ENCODE data around the gene HS3ST3B1. TPM values are rescaled to one million over a fixed set of nuclear protein-coding genes. Genes with fewer than 3 reads are reported as not detected.

The HS3ST3B1 gene
- total and polyA plus RNA-seq, 2 experiments from 2014 or later = 8.1 to 17.7 TPM

GRCh38 chr17:14321980-14322776 is 21.3 kb downstream of the HS3ST3B1 start:
- Mint-ChIP-seq H3K27me3 (ENCODE audit: insufficient read depth, low read depth, poor library complexity) (peaks cover 12% of the 10 kb centered on the region), H3K9me3 (no peaks in the 10 kb centered on the region; the same call in 2 of the 3 replicates), H3K36me3 (ENCODE audit: low read depth) (no peaks in the 10 kb centered on the region), H3K27ac (no peak overlapping the region), H3K4me3 (no peak overlapping the region), H3K4me1 (peaks cover 62% of the 10 kb centered on the region)
- Histone ChIP-seq H3K27ac (ENCODE audit: low read depth) (no peak overlapping the region), H2AFZ (no peak overlapping the region), H3K79me2 (replicated peaks; ENCODE audit: insufficient read depth) (peaks cover 70% of the 10 kb centered on the region), H3K27me3 (ENCODE audit: insufficient read depth) (peaks cover 22% of the 10 kb centered on the region; the same call in 1 of the 2 replicates), H3K4me2 (no peak overlapping the region), H3F3A (replicated peaks; ENCODE audit: low read depth) (no peaks in the 10 kb centered on the region), H4K20me1 (replicated peaks; ENCODE audit: insufficient read depth) (no peaks in the 10 kb centered on the region; the same call in 1 of the 2 replicates), H3K36me3 (ENCODE audit: insufficient read depth) (no peaks in the 10 kb centered on the region), H3K9me2 (ENCODE audit: insufficient read depth) (no peaks in the 10 kb centered on the region), H3K4me1 (ENCODE audit: insufficient read depth) (peaks cover 58% of the 10 kb centered on the region), H3K4me3 (no peak overlapping the region)
- ATAC-seq = no peak
- DNase-seq (ENCODE audit: low spot score) = no peak
- no peak for TF ChIP-seq POLR2AphosphoS5 (IDR thresholded peaks at IDR 0.05; ENCODE audit: low read depth)
- TF ChIP-seq NANOG (IDR thresholded peaks at IDR 0.05; ENCODE audit: borderline replicate concordance) = no peak
- TF ChIP-seq REST (IDR thresholded peaks at IDR 0.05; ENCODE audit: unreplicated experiment) = no peak
- no peak for TF ChIP-seq ETS1 (IDR thresholded peaks at IDR 0.05)
- no peak for TF ChIP-seq EZH2 (IDR thresholded peaks at IDR 0.05; ENCODE audit: low read depth, unreplicated experiment)
- TF ChIP-seq EZH2phosphoT487 (IDR thresholded peaks at IDR 0.05; ENCODE audit: unreplicated experiment) = no peak
- TF ChIP-seq ZNF331 (CRISPR knock-in tag; IDR thresholded peaks at IDR 0.05; ENCODE audit: low read depth) = no peak
- TF ChIP-seq ZNF462 (CRISPR knock-in tag; IDR thresholded peaks at IDR 0.05) = no peak
- TF ChIP-seq ZNF114 (CRISPR knock-in tag; IDR thresholded peaks at IDR 0.05) = no peak
- TF ChIP-seq CREB1 (CRISPR knock-in tag; IDR thresholded peaks at IDR 0.05; ENCODE audit: low read depth) = no peak
- no peak for TF ChIP-seq STAT1 (IDR thresholded peaks at IDR 0.05; ENCODE audit: unreplicated experiment)
- TF ChIP-seq JUNB (IDR thresholded peaks at IDR 0.05; ENCODE audit: unreplicated experiment) = no peak
- TF ChIP-seq CTCF (conservative IDR thresholded peaks at IDR 0.05; ENCODE audit: low read depth in 2 of 2) = no peak
